T-helper 1 cell treated with Interleukin-12 subunit alpha and Interleukin-12 subunit beta and Interleukin-4 antibody, amounts not matched to agents 30 ng/mL and 1 ng/mL, for 36 hours (primary cell): Measurements from ENCODE around the gene MPP3. TPM values are rescaled to one million over a fixed set of nuclear protein-coding genes. Genes with fewer than 3 reads are reported as not detected.

Experiments
- intact Hi-C: fragments of 100-400 bp; cut with micrococcal nuclease; formaldehyde crosslinking; loops from one replicate; pipeline ENCODE4 v1.15.1; 2024
- total RNA-seq: library from RNA; stranded (reverse); gene quantifications from 2 replicates; pipeline ENCODE4 v1.2.3, GENCODE V29; 2022

MPP3 gene
- total RNA-seq, 1 donor from 2014 or later = not detected

- intact Hi-C loops = no loop called here
These were observed 77.5 kb downstream of the MPP3 start for GRCh38 chr17:43755389-43755875.

DNA sequence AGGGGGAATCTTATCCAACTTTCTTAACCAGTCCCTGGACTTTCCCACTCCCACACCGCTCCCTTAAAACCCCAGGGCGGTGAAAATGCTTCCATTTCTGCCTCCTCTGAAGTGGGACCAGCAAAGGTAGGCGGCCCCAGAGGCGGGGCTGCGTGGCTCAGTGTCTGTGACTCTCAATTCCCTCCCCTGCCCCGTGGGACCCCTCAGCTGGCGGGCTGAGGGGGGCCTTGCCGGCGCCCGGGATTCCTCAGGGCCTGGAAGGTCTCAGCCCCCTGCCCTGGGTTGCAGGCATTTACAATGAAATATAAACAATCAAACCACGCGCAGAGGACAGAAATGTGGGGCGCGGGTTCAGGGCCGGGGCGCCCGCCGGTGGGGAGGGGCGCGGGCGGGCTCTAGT is 78.0 kb downstream of the MPP3 start:
- intact Hi-C loops = no loop called here

DNA sequence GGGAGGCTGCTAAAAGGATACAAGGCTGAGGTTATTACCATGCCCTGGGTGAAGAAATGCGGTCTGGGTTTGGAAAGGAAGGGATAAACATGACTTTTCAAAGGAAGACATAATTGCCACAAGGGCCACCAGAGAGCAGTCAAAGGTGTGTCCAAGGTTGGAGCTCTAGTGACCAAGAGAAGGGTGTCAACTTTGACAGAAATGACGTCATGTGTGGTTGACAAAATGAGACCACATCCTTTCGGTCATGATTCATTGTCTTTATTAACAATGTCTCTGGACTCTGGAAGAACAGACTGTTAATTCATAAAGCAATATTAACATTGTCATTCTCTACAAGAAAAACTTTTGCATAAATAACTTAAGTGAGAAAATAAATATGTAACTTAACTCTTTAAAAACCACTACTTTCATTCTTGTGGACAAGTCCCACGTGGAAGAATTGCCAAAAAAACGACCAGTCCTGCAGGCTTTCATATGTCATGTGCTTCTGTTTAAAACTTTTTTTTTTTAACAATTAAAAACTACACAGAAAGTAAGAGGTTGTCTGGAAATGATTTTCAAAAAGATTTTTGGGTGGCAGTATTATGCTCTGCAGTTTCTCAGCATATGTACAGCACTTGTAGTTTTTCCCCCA is 79.3 kb downstream of the MPP3 start:
- intact Hi-C loops = no loop called here

Other genes starting within 250 kb of the MPP3 start
- gene MEOX1, start 171.2 kb downstream of the MPP3 start, total RNA-seq = 0.47 and 0.49 TPM in 2 replicates
- gene SOST, start 74.4 kb downstream of the MPP3 start, total RNA-seq = not detected in 2 replicates
- gene DUSP3, start 54.2 kb downstream of the MPP3 start, total RNA-seq = 4.6 and 5.2 TPM in 2 replicates
- gene CFAP97D1, start 52.7 kb downstream of the MPP3 start, total RNA-seq = not detected in 2 replicates
- not detected in 2 replicates for gene CD300LG, start 14.0 kb upstream of the MPP3 start, total RNA-seq
- gene MPP2, start 74.4 kb upstream of the MPP3 start, total RNA-seq = 0.86 and 1.2 TPM in 2 replicates
- not detected in 2 replicates for gene PPY, start 109.3 kb upstream of the MPP3 start, total RNA-seq
- not detected in 2 replicates for gene PYY, start 120.8 kb upstream of the MPP3 start, total RNA-seq
- gene NAGS, start 171.5 kb upstream of the MPP3 start, total RNA-seq = 0.51 and 0.68 TPM in 2 replicates
- gene TMEM101, start 181.8 kb upstream of the MPP3 start, total RNA-seq = 31.8 and 33.6 TPM in 2 replicates
- 65.9 and 66.4 TPM in 2 replicates for gene LSM12, start 233.5 kb upstream of the MPP3 start, total RNA-seq
- gene G6PC3, start 237.6 kb upstream of the MPP3 start, total RNA-seq = 20.2 and 23.4 TPM in 2 replicates